Transverse colon (tissue), 3 donors: ENCODE data around the gene LPCAT1.

Source experiments
- POLR2A ChIP-seq: fragments of 450-650 bp; IDR thresholded peaks from one replicate; pipeline ENCODE4 v1.6.1; 2016; ENCODE audit warnings: antibody characterized with exemption, mild to moderate bottlenecking, moderate library complexity
- TF ChIP-seq, protein P1 (sequence below), 5 experiments: fragments of 200-600 bp in 3 of 5; fragments of 450-650 bp in 2 of 5; sonication (generic) in 3 of 5; IDR thresholded peaks; 1 replicate in 2 of 5; 2 replicates in 3 of 5; pipeline ENCODE4 v1.5.1; 2016 to 2017; ENCODE audit warnings: antibody characterized with exemption in 5 of 5, inconsistent platforms in 3 of 5, mild to moderate bottlenecking in 2 of 5, moderate library complexity in 1 of 5

- TF ChIP-seq, protein P1, sequence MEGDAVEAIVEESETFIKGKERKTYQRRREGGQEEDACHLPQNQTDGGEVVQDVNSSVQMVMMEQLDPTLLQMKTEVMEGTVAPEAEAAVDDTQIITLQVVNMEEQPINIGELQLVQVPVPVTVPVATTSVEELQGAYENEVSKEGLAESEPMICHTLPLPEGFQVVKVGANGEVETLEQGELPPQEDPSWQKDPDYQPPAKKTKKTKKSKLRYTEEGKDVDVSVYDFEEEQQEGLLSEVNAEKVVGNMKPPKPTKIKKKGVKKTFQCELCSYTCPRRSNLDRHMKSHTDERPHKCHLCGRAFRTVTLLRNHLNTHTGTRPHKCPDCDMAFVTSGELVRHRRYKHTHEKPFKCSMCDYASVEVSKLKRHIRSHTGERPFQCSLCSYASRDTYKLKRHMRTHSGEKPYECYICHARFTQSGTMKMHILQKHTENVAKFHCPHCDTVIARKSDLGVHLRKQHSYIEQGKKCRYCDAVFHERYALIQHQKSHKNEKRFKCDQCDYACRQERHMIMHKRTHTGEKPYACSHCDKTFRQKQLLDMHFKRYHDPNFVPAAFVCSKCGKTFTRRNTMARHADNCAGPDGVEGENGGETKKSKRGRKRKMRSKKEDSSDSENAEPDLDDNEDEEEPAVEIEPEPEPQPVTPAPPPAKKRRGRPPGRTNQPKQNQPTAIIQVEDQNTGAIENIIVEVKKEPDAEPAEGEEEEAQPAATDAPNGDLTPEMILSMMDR (IDR thresholded peaks at IDR 0.05), result no peak
- no peak for TF ChIP-seq POLR2A
These were observed 4.0 kb downstream of the LPCAT1 start for GRCh38 chr5:1519631-1520210.
